NB4 (cell line): ENCODE results near the gene WNT9A.

Experiments
- POLR2A ChIP-seq: IDR thresholded peaks from 2 replicates; pipeline ENCODE4 v1.6.1; 2011; ENCODE audit warnings: mild to moderate bottlenecking; ENCODE audit not compliant: insufficient read length; ENCODE audit errors: extremely low read depth
- TF ChIP-seq, protein P1 (sequence below): IDR thresholded peaks from one replicate; pipeline ENCODE4 v1.5.1; 2012; ENCODE audit warnings: low read depth, low read length

DNA sequence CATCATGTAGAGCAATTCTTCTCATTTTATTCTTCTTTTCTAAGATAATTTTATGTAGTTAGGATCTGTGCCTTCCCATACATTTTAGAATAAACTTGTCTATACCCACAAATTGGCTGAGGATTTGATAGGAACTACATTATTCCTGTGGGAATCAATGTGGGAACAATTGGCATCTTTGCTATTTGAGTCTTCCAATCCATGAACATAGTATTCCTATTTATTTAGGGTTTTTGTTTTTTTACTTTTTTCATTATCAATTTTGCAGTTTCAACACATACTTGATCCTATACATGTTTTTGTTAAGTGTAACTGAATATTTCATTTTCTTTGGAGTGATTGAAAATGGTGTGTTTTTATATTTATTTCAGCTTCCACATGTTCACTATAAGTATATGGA is 8.1 kb upstream of the WNT9A start:
- TF ChIP-seq, protein P1, sequence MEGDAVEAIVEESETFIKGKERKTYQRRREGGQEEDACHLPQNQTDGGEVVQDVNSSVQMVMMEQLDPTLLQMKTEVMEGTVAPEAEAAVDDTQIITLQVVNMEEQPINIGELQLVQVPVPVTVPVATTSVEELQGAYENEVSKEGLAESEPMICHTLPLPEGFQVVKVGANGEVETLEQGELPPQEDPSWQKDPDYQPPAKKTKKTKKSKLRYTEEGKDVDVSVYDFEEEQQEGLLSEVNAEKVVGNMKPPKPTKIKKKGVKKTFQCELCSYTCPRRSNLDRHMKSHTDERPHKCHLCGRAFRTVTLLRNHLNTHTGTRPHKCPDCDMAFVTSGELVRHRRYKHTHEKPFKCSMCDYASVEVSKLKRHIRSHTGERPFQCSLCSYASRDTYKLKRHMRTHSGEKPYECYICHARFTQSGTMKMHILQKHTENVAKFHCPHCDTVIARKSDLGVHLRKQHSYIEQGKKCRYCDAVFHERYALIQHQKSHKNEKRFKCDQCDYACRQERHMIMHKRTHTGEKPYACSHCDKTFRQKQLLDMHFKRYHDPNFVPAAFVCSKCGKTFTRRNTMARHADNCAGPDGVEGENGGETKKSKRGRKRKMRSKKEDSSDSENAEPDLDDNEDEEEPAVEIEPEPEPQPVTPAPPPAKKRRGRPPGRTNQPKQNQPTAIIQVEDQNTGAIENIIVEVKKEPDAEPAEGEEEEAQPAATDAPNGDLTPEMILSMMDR: no peak
- TF ChIP-seq POLR2A: no peak
